Vagina (tissue), 2 donors: ENCODE measurements around the gene UGGT1. TPM values are rescaled to one million over a fixed set of nuclear protein-coding genes. Genes with fewer than 3 reads are reported as not detected.

Experiments used
- DNase-seq, 2 donors: peaks; one replicate each; pipeline ENCODE4 v3.0.0-alpha.2; 2017; ENCODE audit errors: extremely low spot score in 2 of 2
- H3K27ac ChIP-seq: fragments of 200-600 bp; sonication (generic); one replicate; pipeline ENCODE4 v1.5.1; 2019
- H3K27me3 ChIP-seq: fragments of 200-600 bp; sonication (generic); one replicate; pipeline ENCODE4 v1.5.1; 2019
- H3K36me3 ChIP-seq, 2 donors: fragments of 200-600 bp; sonication (generic); one replicate each; pipeline ENCODE4 v1.5.1; 2017 to 2019
- H3K4me1 ChIP-seq: fragments of 200-600 bp; sonication (generic); one replicate; pipeline ENCODE4 v1.5.1; 2019
- H3K4me3 ChIP-seq, 2 donors: fragments of 200-600 bp; sonication (generic); 1 replicate in 1 of 2; 2 replicates in 1 of 2; pipeline ENCODE4 v1.5.1; 2016 to 2019
- H3K9me3 ChIP-seq: fragments of 200-600 bp; sonication (generic); one replicate; pipeline ENCODE4 v1.5.1; 2019
- CTCF ChIP-seq, 3 experiments: fragments of 450-650 bp in 2 of 3; fragments of 200-600 bp in 1 of 3; sonication (generic) in 1 of 3; IDR thresholded peaks; one replicate each; pipeline ENCODE4 v1.5.1; 2017 to 2019; ENCODE audit warnings: antibody characterized with exemption in 3 of 3, mild to moderate bottlenecking in 2 of 3, moderate library complexity in 2 of 3
- POLR2A ChIP-seq, 2 donors: fragments of 450-650 bp; IDR thresholded peaks; one replicate each; pipeline ENCODE4 v1.6.1; 2017; ENCODE audit warnings: antibody characterized with exemption in 2 of 2, mild to moderate bottlenecking in 2 of 2, moderate library complexity in 2 of 2
- POLR2AphosphoS5 ChIP-seq, 2 donors: sonication (generic); formaldehyde crosslinking; IDR thresholded peaks; one replicate each; pipeline ENCODE4 v1.9.0; 2017; ENCODE audit warnings: antibody characterized with exemption in 2 of 2, mild to moderate bottlenecking in 2 of 2, low read depth in 1 of 2; ENCODE audit not compliant: insufficient read depth in 1 of 2
- intact Hi-C: fragments of 100-400 bp; cut with DNase I; formaldehyde crosslinking; loops from one replicate; pipeline ENCODE4 v1.15.1; 2023
- total RNA-seq: library from RNA; depleted of rRNA; stranded (reverse); fragments of >200 nt; gene quantifications from one replicate; pipeline ENCODE4 v1.2.3, GENCODE V29; 2016

Gene UGGT1
- total RNA-seq, 1 donor from 2014 or later: 40.5 TPM

- peaks cover 0 to 76% of the 10 kb centered on the region in 2 donors for H3K36me3 ChIP-seq
- no peak overlapping the region for H3K4me3 ChIP-seq
- no peak for TF ChIP-seq POLR2A (IDR thresholded peaks at IDR 0.05)
- TF ChIP-seq POLR2AphosphoS5 (IDR thresholded peaks at IDR 0.05; ENCODE audit: insufficient read depth in 1 of 2, low read depth in 1 of 2): no peak
- TF ChIP-seq CTCF (IDR thresholded peaks at IDR 0.05): no peak
- no peaks in the 10 kb centered on the region for H3K9me3 ChIP-seq
- intact Hi-C loops: no loop called here
- no peaks in the 10 kb centered on the region for H3K27me3 ChIP-seq
- DNase-seq: no peak
- no peak overlapping the region for H3K27ac ChIP-seq
- H3K4me1 ChIP-seq: no peaks in the 10 kb centered on the region
Observed at GRCh38 chr2:128160616-128161275, 69.7 kb downstream of the UGGT1 start.

GRCh38 chr2:128162266-128162665 is 71.3 kb downstream of the UGGT1 start:
- DNase-seq: no peak
- Histone ChIP-seq H3K36me3 (peaks cover 0 to 77% of the 10 kb centered on the region in 2 donors), H3K27ac (no peak overlapping the region), H3K9me3 (no peaks in the 10 kb centered on the region), H3K4me1 (no peaks in the 10 kb centered on the region), H3K4me3 (no peak overlapping the region), H3K27me3 (no peaks in the 10 kb centered on the region)
- intact Hi-C loops: no loop called here
- TF ChIP-seq POLR2AphosphoS5 (IDR thresholded peaks at IDR 0.05; ENCODE audit: insufficient read depth in 1 of 2, low read depth in 1 of 2): no peak
- TF ChIP-seq POLR2A (IDR thresholded peaks at IDR 0.05): no peak
- no peak for TF ChIP-seq CTCF (IDR thresholded peaks at IDR 0.05)

GRCh38 chr2:128164311-128164710 is 73.3 kb downstream of the UGGT1 start:
- intact Hi-C loops: no loop called here
- Histone ChIP-seq H3K36me3 (peaks cover 0 to 74% of the 10 kb centered on the region in 2 donors), H3K4me3 (no peak overlapping the region), H3K9me3 (no peaks in the 10 kb centered on the region), H3K27me3 (no peaks in the 10 kb centered on the region), H3K27ac (no peak overlapping the region), H3K4me1 (no peaks in the 10 kb centered on the region)
- TF ChIP-seq POLR2AphosphoS5 (IDR thresholded peaks at IDR 0.05; ENCODE audit: insufficient read depth in 1 of 2, low read depth in 1 of 2): no peak
- TF ChIP-seq CTCF (IDR thresholded peaks at IDR 0.05): no peak
- TF ChIP-seq POLR2A (IDR thresholded peaks at IDR 0.05): no peak
- DNase-seq: no peak

GRCh38 chr2:128166746-128167353 is 75.8 kb downstream of the UGGT1 start:
- Histone ChIP-seq H3K4me3 (no peak overlapping the region), H3K36me3 (peaks cover 0 to 69% of the 10 kb centered on the region in 2 donors), H3K27me3 (no peaks in the 10 kb centered on the region), H3K4me1 (no peaks in the 10 kb centered on the region), H3K9me3 (no peaks in the 10 kb centered on the region), H3K27ac (no peak overlapping the region)
- TF ChIP-seq POLR2A (IDR thresholded peaks at IDR 0.05): no peak
- no peak for TF ChIP-seq POLR2AphosphoS5 (IDR thresholded peaks at IDR 0.05; ENCODE audit: insufficient read depth in 1 of 2, low read depth in 1 of 2)
- TF ChIP-seq CTCF (IDR thresholded peaks at IDR 0.05): no peak
- no peak for DNase-seq
- intact Hi-C loops: no loop called here

- H3K36me3 ChIP-seq: peaks cover 0 to 76% of the 10 kb centered on the region in 2 donors
- intact Hi-C loops: no loop called here
Observed at GRCh38 chr2:128169094-128169493, 78.1 kb downstream of the UGGT1 start.

More at GRCh38 chr2:128169094-128169493, 78.1 kb downstream of the UGGT1 start:
- Histone ChIP-seq H3K4me3 (no peak overlapping the region), H3K27me3 (no peaks in the 10 kb centered on the region), H3K4me1 (no peaks in the 10 kb centered on the region), H3K27ac (no peak overlapping the region), H3K9me3 (no peaks in the 10 kb centered on the region)
- TF ChIP-seq POLR2AphosphoS5 (IDR thresholded peaks at IDR 0.05; ENCODE audit: insufficient read depth in 1 of 2, low read depth in 1 of 2) (no peak), POLR2A (IDR thresholded peaks at IDR 0.05) (no peak), CTCF (IDR thresholded peaks at IDR 0.05) (no peak)
- no peak for DNase-seq
